H1 (cell line): ENCODE results near the gene L3MBTL4. TPM values are rescaled to one million over a fixed set of nuclear protein-coding genes. Genes with fewer than 3 reads are reported as not detected.

ENCODE experiments used
- CTCF ChIA-PET: fragments of 300-600 bp; sonication (Branson Sonifier 250); formaldehyde crosslinking; loops from one replicate; lab custom pipeline; 2021; ENCODE audit not compliant: partially characterized antibody; lab: Charles Lee
- POLR2A ChIA-PET: fragments of 300-600 bp; sonication (Branson Sonifier 250); formaldehyde crosslinking; loops from one replicate; lab custom pipeline; 2021; ENCODE audit warnings: inconsistent platforms; ENCODE audit not compliant: partially characterized antibody; lab: Charles Lee
- DNase-seq, 2 experiments: peaks; one replicate each; pipeline versions ENCODE4 v3.0.0 to v3.0.0-alpha.2; 2010 to 2022; ENCODE audit warnings: low spot score in 2 of 2, low read depth in 1 of 2, mixed read lengths in 1 of 2
- FAIRE-seq: peaks from 2 replicates; lab custom pipeline; 2011; peaks lifted over from hg19 to GRCh38; lab: Jason Lieb, UNC
- H2AFZ ChIP-seq: 2 replicates; pipeline ENCODE4 v1.8.1; 2012; ENCODE audit warnings: low read length, inconsistent platforms
- H2AK5ac ChIP-seq: 2 replicates; pipeline ENCODE4 v1.6.1; 2013; ENCODE audit warnings: low read depth, low read length
- H2BK120ac ChIP-seq: replicated peaks from 2 replicates; pipeline ENCODE3; 2013; ENCODE audit warnings: low read depth, low read length, inconsistent platforms
- H2BK12ac ChIP-seq: 2 replicates; pipeline ENCODE4 v1.6.1; 2013; ENCODE audit warnings: low read depth, low read length
- H2BK15ac ChIP-seq: 2 replicates; pipeline ENCODE4 v1.6.1; 2013; ENCODE audit warnings: low read length
- H2BK20ac ChIP-seq: 2 replicates; pipeline ENCODE4 v1.6.1; 2013; ENCODE audit warnings: low read length
- H2BK5ac ChIP-seq: 2 replicates; pipeline ENCODE4 v1.6.1; 2013; ENCODE audit warnings: low read depth, low read length
- H3K14ac ChIP-seq: 2 replicates; pipeline ENCODE4 v1.6.1; 2013; ENCODE audit warnings: inconsistent platforms; ENCODE audit not compliant: insufficient read length
- H3K18ac ChIP-seq: 2 replicates; pipeline ENCODE4 v1.6.1; 2013; ENCODE audit warnings: low read length; ENCODE audit errors: extremely low read depth
- H3K23ac ChIP-seq: 2 replicates; pipeline ENCODE4 v1.6.1; 2013; ENCODE audit warnings: inconsistent platforms; ENCODE audit not compliant: insufficient read length
- H3K23me2 ChIP-seq: 2 replicates; pipeline ENCODE4 v1.6.1; 2013; ENCODE audit warnings: low read depth, low read length
- H3K27ac ChIP-seq: 2 replicates; pipeline ENCODE4 v1.6.1; 2011; ENCODE audit warnings: low read depth, low read length, inconsistent platforms
- H3K27me3 ChIP-seq, 4 experiments: replicated peaks in 1 of 4; 1 replicate in 1 of 4; 2 replicates in 3 of 4; pipeline versions ENCODE4 v1.6.1 to v1.8.1; 2011 to 2013; ENCODE audit warnings: low read length in 3 of 4, mild to moderate bottlenecking in 3 of 4, inconsistent platforms in 2 of 4, mixed read lengths in 2 of 4, moderate library complexity in 1 of 4; ENCODE audit not compliant: control insufficient read depth in 3 of 4, insufficient read depth in 3 of 4; ENCODE audit errors: extremely low read depth in 1 of 4
- H3K36me3 ChIP-seq, 4 experiments: 2 replicates each; pipeline versions ENCODE4 v1.6.1 to v1.8.1; 2011 to 2013; ENCODE audit warnings: mild to moderate bottlenecking in 4 of 4, low read length in 3 of 4, moderate library complexity in 2 of 4, control low read depth in 1 of 4, inconsistent platforms in 1 of 4; ENCODE audit not compliant: insufficient read depth in 4 of 4, control insufficient read depth in 2 of 4
- H3K4ac ChIP-seq: replicated peaks from 2 replicates; pipeline ENCODE3; 2013; ENCODE audit warnings: low read length, low read depth, mixed read lengths, inconsistent platforms; ENCODE audit not compliant: insufficient read length
- H3K4me1 ChIP-seq, 4 experiments: replicated peaks in 1 of 4; 1 replicate in 1 of 4; 2 replicates in 3 of 4; pipeline versions ENCODE4 v1.6.1 to v1.8.1; 2011 to 2013; ENCODE audit warnings: low read length in 3 of 4, inconsistent platforms in 2 of 4, mixed read lengths in 1 of 4; ENCODE audit not compliant: insufficient read depth in 4 of 4, control insufficient read depth in 3 of 4
- H3K4me2 ChIP-seq, 2 experiments: 2 replicates each; pipeline versions ENCODE4 v1.6.1 to v1.8.1; 2011 to 2013; ENCODE audit warnings: low read depth in 2 of 2, low read length in 2 of 2, control low read depth in 1 of 2, inconsistent platforms in 1 of 2, mild to moderate bottlenecking in 1 of 2; ENCODE audit not compliant: insufficient read depth in 1 of 2
- H3K4me3 ChIP-seq, 4 experiments: fragments of 200-600, 300-600 bp in 1 of 4; sonication (generic), shearing (Covaris generic), sonication (Bioruptor Twin) in 1 of 4; 2 replicates each; pipeline versions ENCODE4 v1.5.1 to v1.8.1; 2011 to 2016; ENCODE audit warnings: low read length in 4 of 4, low read depth in 3 of 4, control low read depth in 2 of 4, inconsistent platforms in 2 of 4, mild to moderate bottlenecking in 2 of 4, mixed read lengths in 1 of 4, moderate library complexity in 1 of 4; ENCODE audit not compliant: insufficient read depth in 2 of 4; ENCODE audit errors: extremely low read depth in 1 of 4
- H3K56ac ChIP-seq: replicated peaks from 2 replicates; pipeline ENCODE3; 2013; ENCODE audit warnings: low read depth, mild to moderate bottlenecking, mixed read lengths, low read length, inconsistent platforms; ENCODE audit not compliant: insufficient read length
- H3K79me1 ChIP-seq: 2 replicates; pipeline ENCODE4 v1.6.1; 2013; ENCODE audit warnings: low read depth, low read length, control low read depth
- H3K79me2 ChIP-seq, 2 experiments: 2 replicates each; pipeline versions ENCODE4 v1.6.1 to v1.8.1; 2012 to 2013; ENCODE audit warnings: low read length in 2 of 2, mild to moderate bottlenecking in 2 of 2, inconsistent platforms in 1 of 2; ENCODE audit not compliant: insufficient read depth in 2 of 2, control insufficient read depth in 1 of 2
- H3K9ac ChIP-seq, 4 experiments: replicated peaks in 1 of 4; 1 replicate in 1 of 4; 2 replicates in 3 of 4; pipeline versions ENCODE4 v1.6.1 to v1.8.1; 2011 to 2013; ENCODE audit warnings: low read depth in 3 of 4, low read length in 3 of 4, control low read depth in 2 of 4, mild to moderate bottlenecking in 2 of 4, moderate library complexity in 2 of 4, inconsistent platforms in 1 of 4; ENCODE audit errors: extremely low read depth in 1 of 4
- H3K9me3 ChIP-seq, 2 experiments: 2 replicates each; pipeline versions ENCODE4 v1.6.1 to v1.8.1; 2012 to 2013; ENCODE audit warnings: mild to moderate bottlenecking in 2 of 2, moderate library complexity in 2 of 2, control low read depth in 1 of 2, inconsistent platforms in 1 of 2, low read depth in 1 of 2, low read length in 1 of 2, mixed read lengths in 1 of 2; ENCODE audit not compliant: insufficient read depth in 2 of 2
- H4K20me1 ChIP-seq, 2 experiments: replicated peaks in 1 of 2; 2 replicates each; pipeline versions ENCODE3 to v1.8.1; 2011 to 2013; ENCODE audit warnings: inconsistent platforms in 2 of 2, low read length in 2 of 2, mild to moderate bottlenecking in 1 of 2; ENCODE audit not compliant: insufficient read depth in 2 of 2, control insufficient read depth in 1 of 2
- H4K5ac ChIP-seq: 2 replicates; pipeline ENCODE4 v1.6.1; 2013; ENCODE audit warnings: low read length, low read depth, mixed read lengths, inconsistent platforms; ENCODE audit not compliant: insufficient read length
- H4K8ac ChIP-seq: 2 replicates; pipeline ENCODE4 v1.8.0; 2013; ENCODE audit warnings: mild to moderate bottlenecking, moderate library complexity, low read length, inconsistent platforms; ENCODE audit not compliant: insufficient read depth; ENCODE audit errors: extremely low read depth
- H4K91ac ChIP-seq: replicated peaks from 2 replicates; pipeline ENCODE3; 2013; ENCODE audit warnings: low read length, mixed read lengths, inconsistent platforms; ENCODE audit not compliant: insufficient read length
- CHD2 ChIP-seq: IDR thresholded peaks from 2 replicates; pipeline ENCODE4 v1.6.1; 2012; ENCODE audit warnings: low read length, improper control_type of control experiment
- CTBP2 ChIP-seq: IDR thresholded peaks from 2 replicates; pipeline ENCODE4 v1.7.0; 2011; ENCODE audit warnings: borderline replicate concordance, mild to moderate bottlenecking, moderate library complexity, mixed read lengths, low read length; ENCODE audit not compliant: insufficient read depth, insufficient read length
- E2F6 ChIP-seq: IDR thresholded peaks from 2 replicates; pipeline ENCODE4 v1.6.1; 2012; ENCODE audit warnings: inconsistent platforms
- HDAC2 ChIP-seq, 2 experiments: fragments of 300-600 bp in 1 of 2; sonication (generic) in 1 of 2; IDR thresholded peaks; 2 replicates each; pipeline ENCODE4 v1.6.1; 2011 to 2012; ENCODE audit warnings: low read depth in 2 of 2, low read length in 2 of 2, mild to moderate bottlenecking in 2 of 2, moderate library complexity in 2 of 2, borderline replicate concordance in 1 of 2, inconsistent platforms in 1 of 2
- HDAC6 ChIP-seq: IDR thresholded peaks from one replicate; pipeline ENCODE4 v1.7.1; 2012; ENCODE audit warnings: low read depth, mild to moderate bottlenecking, inconsistent platforms, low read length, moderate library complexity
- MAFK ChIP-seq: IDR thresholded peaks from 2 replicates; pipeline ENCODE4 v1.6.1; 2012; ENCODE audit warnings: low read depth, mild to moderate bottlenecking, improper control_type of control experiment, low read length
- RBBP5 ChIP-seq: IDR thresholded peaks from 2 replicates; pipeline ENCODE4 v1.7.1; 2012; ENCODE audit warnings: low read depth, mild to moderate bottlenecking, inconsistent platforms, low read length, moderate library complexity, borderline replicate concordance
- RFX5 ChIP-seq: IDR thresholded peaks from 2 replicates; pipeline ENCODE4 v1.6.1; 2011; ENCODE audit warnings: low read depth, low read length, improper control_type of control experiment, borderline replicate concordance
- SAP30 ChIP-seq: fragments of 300-600 bp; sonication (generic); IDR thresholded peaks from 2 replicates; pipeline ENCODE4 v1.7.1; 2012; ENCODE audit warnings: low read length, moderate library complexity, mild to moderate bottlenecking, inconsistent platforms; ENCODE audit not compliant: insufficient read depth, insufficient replicate concordance
- TEAD4 ChIP-seq: IDR thresholded peaks from 2 replicates; pipeline ENCODE4 v1.6.1; 2012; ENCODE audit warnings: low read depth, low read length, inconsistent platforms, mixed read lengths
- WGBS, 2 experiments: shearing (Covaris generic) in 1 of 2; methylation state at CpG; one replicate each; pipeline versions ENCODE4 v1.1.6 to v1.1.7; 2013 to 2015; ENCODE audit warnings: low lambda C conversion rate in 2 of 2, mixed read lengths in 2 of 2, inconsistent platforms in 1 of 2, low coverage in 1 of 2, missing lambda C conversion rate in 1 of 2; ENCODE audit not compliant: insufficient replicate concordance in 2 of 2, insufficient coverage in 1 of 2, insufficient read length in 1 of 2; ENCODE audit errors: extremely low coverage in 1 of 2, missing lambda C conversion rate in 1 of 2; 5-methylcytosine and 5-hydroxymethylcytosine counted together
- polyA plus RNA-seq, 7 experiments: library from polyadenylated mRNA; depleted of rRNA in 3 of 7; stranded (reverse) in 5 of 7; unstranded in 2 of 7; fragments of >200 nt in 5 of 7; fragments of 200-250 nt in 2 of 7; gene quantifications; 1 replicate in 5 of 7; 2 replicates in 1 of 7; 4 replicates in 1 of 7; pipeline versions ENCODE4 v1.2.1 to v1.2.3, GENCODE V29; 2011 to 2013; ENCODE audit warnings: missing spikeins in 2 of 7, mixed read lengths in 2 of 7
- total RNA-seq: library from RNA; stranded (reverse); fragmentation: NEBNext Ultra II Directional; extraction: Animal tissue kit (Norgen Biotek cat#: 25700); gene quantifications from 2 replicates; pipeline ENCODE4 v1.2.1, GENCODE V29; 2021

The L3MBTL4 gene
- total and polyA plus RNA-seq, 2 of the 8 experiments (the other 6 are each of a cell fraction or from before 2014, with no cell fraction given) = 1.0 to 2.1 TPM

GRCh38 chr18:6146307-6146661 lies 268.4 kb downstream of the L3MBTL4 start:
- Histone ChIP-seq H3K9me3 (no peaks in the 10 kb centered on the region), H2AFZ (0 out of 2 replicates have a peak overlapping the region, but pooled peaks have one; percentile 50), H3K36me3 (no peaks in the 10 kb centered on the region), H3K27me3 (no peaks in the 10 kb centered on the region), H3K14ac (no peak overlapping the region), H2BK120ac (no peak overlapping the region), H4K20me1 (no peaks in the 10 kb centered on the region), H4K91ac (no peak overlapping the region), H3K4me3 (no peak overlapping the region), H3K4me1 (peaks cover 0 to 4% (median 0%) of the 10 kb centered on the region in 4 experiments; a peak in 1 of 7 replicates), H3K23me2 (no peaks in the 10 kb centered on the region), H3K27ac (no peak overlapping the region), H4K8ac (peak overlapping the region; percentile 4; the same call in 1 of the 2 replicates), H2BK5ac (no peak overlapping the region), H2AK5ac (no peak overlapping the region), H2BK15ac (no peak overlapping the region), H3K56ac (no peak overlapping the region), H2BK12ac (no peak overlapping the region), H3K9ac (no peak overlapping the region), H3K4me2 (no peak overlapping the region), H4K5ac (no peak overlapping the region), H3K79me2 (no peaks in the 10 kb centered on the region), H3K4ac (no peak overlapping the region), H3K18ac (no peak overlapping the region), H2BK20ac (no peak overlapping the region), H3K23ac (no peak overlapping the region), H3K79me1 (no peaks in the 10 kb centered on the region)
- CTCF ChIA-PET = no interaction called here
- no peak for DNase-seq
- POLR2A ChIA-PET = no interaction called here
- FAIRE-seq = no peak
- 82% methylated on average over 16 of the region's 16 CpGs; no CpG with 5 or more reads in 1 of the 2 experiments for WGBS, 2 experiments
- TF ChIP-seq SAP30 = no peak
- no peak for TF ChIP-seq CTBP2
- TF ChIP-seq MAFK = no peak
- no peak for TF ChIP-seq CHD2
- no peak for TF ChIP-seq RFX5
- TF ChIP-seq TEAD4 = no peak
- no peak for TF ChIP-seq RBBP5
- no peak for TF ChIP-seq HDAC6
- TF ChIP-seq E2F6 = no peak
- no peak for TF ChIP-seq HDAC2 (IDR thresholded peaks at IDR 0.05; ENCODE audit: borderline replicate concordance in 1 of 2, low read depth in 2 of 2, low read length in 2 of 2)
